Measurements from ENCODE around the gene WRAP73.
"Not testable (repeated sequence)": the region's sequence is repeated elsewhere in the genome, so short reads cannot be mapped to it uniquely, and the experiment has no call there.

The WRAP73 gene

DNA sequence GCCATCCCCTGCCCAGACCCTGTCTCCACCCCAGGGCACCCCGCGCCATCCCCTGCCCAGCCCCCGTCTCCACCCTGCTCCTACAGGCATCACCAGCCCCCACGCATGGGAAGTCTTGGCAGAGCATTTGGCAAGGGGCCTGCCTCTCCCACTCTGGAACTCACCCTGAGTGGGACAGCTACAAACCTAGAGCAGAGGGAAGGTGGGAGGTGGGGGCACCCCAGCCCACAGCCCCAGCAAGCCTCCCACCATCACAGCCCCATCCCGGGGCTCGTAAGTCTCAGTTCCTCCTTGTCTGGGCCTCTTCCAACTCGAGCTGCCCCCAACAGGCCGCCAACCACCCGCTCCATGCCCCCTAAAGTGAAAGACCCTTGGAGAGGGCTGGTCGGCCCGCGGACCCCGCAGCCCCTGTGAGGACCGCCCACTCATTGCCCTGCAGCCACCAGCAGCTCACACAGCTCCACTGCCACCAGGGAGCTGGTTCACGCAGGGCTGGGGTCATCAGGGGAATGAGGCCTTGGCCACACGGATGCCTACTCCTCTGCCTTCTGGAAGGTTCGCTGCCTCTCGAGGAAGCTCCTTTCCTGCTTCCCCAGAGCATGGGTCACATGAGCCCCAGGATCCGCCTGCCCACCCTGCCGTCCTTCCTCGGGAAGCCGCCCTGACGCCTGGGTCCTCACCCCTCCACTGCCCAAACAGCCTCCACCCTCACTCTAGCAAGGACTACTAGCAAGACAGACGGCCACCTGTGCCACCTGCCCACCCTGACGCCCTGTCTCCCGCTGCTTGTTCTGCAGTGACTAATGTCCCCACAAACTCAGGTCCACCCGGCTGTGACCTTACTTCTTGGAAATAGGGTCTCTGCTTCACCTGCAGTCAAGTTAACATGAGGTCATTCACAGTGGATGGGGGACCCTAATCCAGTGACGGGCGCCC lies 53.0 kb downstream of the WRAP73 start:
- no peak for DNase-seq (ENCODE audit: low spot score)

DNA sequence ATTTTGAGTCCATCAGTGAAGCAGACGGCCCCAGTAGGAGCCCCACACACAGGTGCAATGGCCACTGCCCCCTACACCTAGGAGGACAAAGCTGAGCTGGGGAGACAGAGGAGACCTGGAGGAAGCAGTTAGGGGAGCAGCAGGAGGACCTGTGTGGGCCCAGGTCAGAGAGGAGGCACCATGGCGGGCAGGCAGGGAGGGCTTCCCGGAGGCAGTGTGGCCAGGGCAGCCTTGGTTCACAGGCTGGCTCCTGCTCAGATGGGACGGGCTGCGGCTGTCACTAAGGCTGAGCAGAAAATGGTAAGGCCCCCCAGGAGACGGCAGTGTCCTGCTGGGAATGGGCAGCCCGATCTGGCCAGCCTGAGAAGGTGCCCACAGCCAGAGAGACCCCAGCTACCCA lies 54.0 kb downstream of the WRAP73 start:
- DNase-seq (ENCODE audit: low spot score) = no peak

DNA sequence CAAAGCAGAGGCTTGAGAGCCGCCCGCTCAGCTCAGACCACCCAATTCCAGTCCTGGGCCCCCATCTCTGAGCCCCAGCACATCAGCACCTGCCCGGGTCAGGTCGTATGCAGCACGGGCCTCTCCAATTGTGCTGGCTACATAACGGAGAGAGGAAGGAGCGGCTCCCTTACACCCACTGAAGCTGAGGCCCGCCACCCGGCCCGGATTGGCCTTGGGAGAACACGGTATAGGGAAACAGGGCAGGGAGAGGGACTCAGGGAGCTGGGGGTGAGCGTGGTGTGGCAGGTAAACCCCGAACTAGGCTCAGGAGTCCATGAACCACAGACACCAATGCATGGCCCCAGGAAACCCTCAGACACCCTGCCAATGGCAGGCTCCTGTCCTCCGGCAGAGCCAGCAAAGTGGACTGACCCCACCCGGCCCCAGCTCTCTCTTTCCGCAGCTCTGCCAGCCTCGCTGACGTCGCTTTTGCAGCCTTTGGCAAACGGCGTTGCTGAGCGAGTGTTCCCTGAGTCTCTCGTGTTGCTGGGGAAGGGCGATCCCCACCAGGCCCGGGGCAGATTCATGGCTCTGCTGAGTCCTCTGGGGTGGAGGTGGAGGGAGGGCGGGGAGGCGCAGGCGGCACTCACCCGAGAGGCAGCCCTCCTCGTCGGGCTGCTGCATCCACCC lies 55.1 kb downstream of the WRAP73 start:
- DNase-seq (ENCODE audit: low spot score) = no peak

DNA sequence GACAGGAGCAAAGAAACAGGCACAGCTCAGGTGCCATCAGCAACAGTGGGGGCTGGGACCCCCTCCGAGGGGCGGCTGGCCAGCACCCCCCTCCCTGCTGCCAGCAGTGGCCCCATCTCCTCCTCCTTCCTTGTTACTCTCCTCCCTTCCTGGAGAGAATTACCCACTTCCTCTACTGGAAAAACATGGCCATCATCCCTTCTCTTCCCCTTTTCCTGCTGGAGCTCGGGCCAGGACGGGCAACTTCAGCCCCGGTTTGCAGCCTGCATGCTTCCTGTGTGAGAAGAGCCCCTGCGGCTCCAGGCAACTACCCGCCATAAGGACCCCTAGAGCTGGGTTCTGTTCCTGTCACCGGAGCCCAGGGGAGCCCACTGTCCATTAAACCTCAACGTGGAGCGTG lies 56.2 kb downstream of the WRAP73 start:
- no peak for DNase-seq (ENCODE audit: low spot score)

DNA sequence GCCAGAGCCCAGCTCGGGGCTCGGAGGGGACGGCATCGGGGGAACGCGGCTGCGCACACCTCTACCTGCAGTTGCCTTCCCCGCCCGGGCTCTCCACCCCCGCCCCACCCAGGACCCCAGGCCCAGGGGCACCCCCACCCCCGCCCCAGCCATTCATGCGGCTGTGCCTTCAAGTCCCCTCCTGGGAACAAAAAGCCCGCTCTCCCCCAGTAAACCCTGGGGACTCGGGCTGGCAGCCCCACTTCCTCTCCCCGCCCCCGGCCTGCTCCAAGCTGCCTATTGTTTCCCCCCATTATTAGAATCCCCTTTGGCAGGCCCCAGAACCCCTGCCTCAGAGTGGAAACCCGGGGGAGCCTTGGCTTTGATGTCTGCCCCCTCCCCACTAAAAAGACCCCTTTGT lies 56.6 kb downstream of the WRAP73 start:
- no peak for DNase-seq (ENCODE audit: low spot score)

DNA sequence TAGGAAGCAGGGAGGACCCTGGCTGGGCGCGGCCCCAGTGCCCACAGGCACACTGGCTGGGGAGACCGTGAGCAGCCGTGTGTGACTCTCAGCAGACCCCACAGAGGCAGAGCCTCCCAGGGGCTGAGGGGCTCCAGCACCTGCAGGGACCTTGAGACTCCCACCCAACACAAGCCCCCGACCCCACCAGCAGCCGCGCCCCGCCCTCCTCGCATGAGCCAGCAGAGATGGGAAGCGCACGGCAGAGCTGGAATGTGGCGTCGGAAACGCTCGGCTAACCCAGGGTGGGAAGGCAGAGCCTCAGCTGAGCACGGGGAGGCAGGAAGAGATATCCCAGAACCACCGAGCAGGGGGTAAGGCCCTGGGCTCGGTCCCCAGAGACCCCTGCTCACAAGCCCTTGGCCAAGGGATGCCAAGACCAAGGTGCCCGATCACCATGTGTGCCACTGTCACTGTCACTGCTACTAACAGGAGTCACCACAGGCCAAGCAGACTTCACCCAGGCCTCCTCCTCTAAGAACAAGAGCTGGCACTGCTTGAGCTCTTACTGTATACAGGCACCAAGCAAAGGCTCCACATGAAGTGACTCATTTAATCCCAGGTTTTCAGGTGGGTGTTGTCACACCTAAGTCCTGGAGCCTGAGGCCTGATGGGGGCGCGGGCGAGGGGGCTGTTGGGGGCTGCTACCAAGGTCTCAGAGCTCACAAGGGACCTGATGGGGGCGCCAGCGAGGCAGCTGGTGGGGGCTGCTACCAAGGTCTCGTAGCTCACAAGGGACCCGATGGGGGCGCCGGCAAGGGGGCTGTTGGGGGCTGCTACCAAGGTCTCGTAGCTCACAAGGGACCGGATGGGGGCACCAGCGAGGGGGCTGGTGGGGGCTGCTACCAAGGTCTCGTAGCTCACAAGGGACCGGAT lies 58.7 kb downstream of the WRAP73 start:
- DNase-seq (ENCODE audit: low spot score) = no peak

DNA sequence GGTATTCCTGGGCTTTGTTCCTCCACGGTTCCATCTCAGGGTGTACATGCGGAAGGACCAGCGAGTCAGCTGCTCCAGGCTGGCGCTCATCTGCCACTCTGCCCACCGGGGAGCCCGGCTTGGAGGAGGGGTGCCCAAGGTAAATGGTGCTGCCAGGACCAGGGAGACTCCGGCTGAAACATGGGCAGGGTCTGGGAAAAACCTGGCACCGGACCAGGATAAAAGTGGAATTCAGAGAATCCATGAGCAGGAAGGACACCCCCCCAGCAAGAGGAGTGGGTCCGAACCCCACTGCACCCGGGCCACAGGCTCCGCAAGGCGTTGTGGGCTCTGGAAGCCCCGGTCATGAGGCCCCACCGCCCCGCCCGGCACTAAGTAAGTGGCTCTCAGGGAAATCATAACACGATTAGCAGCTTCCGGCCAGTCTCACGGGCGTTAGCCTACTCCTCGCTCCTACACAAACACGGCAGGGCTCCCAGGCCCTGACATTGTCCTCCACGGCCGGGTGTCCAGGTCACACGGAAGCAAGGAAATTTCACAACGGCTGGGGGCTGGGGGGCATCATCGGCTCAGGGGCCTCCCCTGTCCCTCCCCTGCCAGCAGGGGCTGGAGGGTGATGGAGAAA lies 59.7 kb downstream of the WRAP73 start:
- DNase-seq (ENCODE audit: low spot score) = no peak

DNA sequence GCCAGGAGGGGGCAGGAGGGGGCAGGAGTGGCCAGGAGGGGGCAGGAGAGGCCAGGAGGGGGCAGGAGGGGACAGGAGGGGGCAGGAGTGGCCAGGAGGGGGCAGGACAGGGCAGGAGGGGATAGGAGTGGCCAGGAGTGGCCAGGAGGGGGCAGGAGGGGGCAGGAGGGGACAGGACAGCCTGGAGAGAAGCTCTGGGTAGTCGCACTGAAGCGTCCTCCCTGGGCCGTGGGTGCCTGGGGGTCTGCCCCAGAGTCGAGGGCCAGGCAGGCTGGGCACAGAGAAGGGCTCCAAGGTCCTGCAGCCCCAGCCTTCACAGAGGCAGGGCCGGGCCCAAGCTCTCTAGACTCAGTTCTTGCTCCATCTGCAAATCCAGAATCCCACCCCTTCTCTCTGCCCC lies 61.5 kb downstream of the WRAP73 start:
- no peak for DNase-seq (ENCODE audit: low spot score)

DNA sequence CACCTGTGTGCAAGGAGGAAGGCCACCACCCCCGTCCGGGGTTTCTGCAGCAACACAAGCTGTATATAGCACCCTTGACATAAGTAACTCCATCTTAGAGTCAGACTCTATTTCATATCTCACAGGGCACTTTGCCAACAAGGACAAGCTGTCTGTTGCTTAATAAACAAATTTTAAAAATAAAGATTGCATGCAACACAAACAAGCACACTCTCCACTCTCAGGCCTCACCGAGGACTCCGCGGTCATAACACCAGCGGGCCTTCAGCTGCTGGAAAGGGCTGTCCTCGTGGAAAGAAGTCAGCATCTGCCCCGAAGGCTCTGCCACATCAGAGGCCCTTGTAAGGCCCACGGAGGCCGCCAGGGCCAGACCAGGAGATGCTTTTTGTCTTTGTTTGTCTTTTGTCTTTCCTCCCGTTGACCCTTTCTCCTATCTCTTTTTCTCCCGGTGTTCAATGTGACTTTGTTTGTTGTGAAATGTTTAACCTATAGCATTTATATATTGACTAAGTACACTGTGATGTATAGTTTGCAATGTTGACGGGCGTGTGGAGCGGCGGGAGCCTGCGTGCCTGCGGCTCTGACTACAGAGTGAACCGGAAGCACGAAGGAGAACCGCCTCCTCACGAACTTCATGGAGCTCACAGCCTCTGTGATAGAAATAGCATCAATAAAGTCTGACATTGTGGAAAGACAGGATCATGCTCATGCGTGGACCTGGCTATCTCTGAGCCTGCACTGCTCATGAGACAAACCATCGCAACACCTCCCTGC lies 62.7 kb downstream of the WRAP73 start:
- DNase-seq (ENCODE audit: low spot score) = peak; percentile 37

DNA sequence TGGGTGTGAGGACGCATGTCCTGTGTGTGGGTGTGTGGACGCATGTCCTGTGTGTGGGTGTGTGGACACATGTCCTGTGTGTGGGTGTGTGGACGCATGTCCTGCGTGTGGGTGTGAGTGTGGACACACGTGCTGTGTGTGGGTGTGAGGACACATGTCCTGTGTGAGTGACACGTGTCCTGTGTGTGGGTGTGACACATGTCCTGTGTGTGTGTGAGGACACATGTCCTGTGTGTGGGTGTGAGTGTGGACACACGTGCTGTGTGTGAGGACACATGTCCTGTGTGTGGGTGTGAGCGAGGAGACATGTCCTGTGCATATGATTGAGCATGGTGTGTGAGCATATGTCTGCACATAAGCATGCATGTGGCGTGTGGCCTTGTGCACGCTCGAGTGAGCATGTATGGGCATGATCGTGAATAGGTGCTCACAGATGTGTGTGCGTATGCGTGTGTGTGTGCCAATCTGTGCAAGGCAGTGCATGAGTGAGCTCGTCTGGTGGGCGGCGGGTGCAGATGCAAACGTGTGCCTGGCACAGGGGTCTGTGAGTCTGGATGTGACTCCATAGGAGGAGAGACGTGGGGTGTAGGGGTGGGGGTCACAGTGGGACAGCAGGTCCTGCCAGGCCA lies 63.8 kb downstream of the WRAP73 start:
- no peak for DNase-seq (ENCODE audit: low spot score)

DNA sequence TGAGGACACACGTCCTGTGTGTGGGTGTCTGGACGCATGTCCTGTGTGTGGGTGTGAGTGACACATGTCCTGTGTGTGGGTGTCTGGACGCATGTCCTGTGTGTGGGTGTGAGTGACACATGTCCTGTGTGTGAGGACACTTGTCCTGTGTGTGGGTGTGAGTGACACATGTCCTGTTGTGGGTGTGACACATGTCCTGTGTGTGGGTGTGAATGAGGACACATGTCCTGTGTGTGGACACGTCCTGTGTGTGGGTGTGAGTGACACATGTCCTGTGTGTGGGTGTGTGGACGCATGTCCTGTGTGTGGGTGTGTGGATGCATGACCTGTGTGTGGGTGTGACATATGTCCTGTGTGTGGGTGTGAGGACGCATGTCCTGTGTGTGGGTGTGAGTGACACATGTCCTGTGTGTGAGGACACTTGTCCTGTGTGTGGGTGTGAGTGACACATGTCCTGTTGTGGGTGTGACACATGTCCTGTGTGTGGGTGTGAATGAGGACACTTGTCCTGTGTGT lies 64.5 kb downstream of the WRAP73 start:
- DNase-seq (ENCODE audit: low spot score) = not testable (repeated sequence)

DNA sequence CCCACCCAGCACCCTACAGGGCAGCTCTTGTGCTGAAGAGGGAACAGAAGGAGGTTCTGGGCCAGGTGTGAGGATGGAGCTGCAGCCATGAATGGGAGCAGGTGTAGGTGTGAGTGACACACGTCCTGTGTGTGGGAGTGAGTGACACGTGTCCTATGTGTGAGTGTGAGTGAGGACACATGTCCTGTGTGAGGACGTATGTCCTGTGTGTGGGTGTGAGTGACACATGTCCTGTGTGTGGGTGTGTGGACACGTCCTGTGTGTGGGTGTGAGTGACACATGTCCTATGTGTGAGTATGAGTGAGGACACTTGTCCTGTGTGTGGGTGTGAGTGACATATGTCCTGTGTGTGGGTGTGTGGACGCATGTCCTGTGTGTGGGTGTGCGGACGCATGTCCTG lies 65.0 kb downstream of the WRAP73 start:
- no peak for DNase-seq (ENCODE audit: low spot score)

DNA sequence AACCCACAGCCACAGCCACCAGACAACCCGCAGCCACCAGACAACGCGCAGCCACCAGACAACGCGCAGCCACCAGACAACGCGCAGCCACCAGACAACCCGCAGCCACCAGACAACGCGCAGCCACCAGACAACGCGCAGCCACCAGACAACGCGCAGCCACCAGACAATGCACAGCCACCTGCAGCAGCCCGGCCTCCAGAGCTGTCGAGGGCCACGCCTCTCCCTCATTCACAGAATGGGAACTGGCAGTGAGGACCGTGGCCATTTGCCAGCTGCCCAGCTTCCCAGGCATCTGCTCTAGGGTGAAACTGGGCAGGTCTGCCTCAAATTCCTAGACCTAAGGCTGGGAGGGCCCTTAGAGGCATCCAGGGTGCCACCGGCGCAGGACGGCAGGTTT lies 66.2 kb downstream of the WRAP73 start:
- DNase-seq (ENCODE audit: low spot score) = not testable (repeated sequence)

DNA sequence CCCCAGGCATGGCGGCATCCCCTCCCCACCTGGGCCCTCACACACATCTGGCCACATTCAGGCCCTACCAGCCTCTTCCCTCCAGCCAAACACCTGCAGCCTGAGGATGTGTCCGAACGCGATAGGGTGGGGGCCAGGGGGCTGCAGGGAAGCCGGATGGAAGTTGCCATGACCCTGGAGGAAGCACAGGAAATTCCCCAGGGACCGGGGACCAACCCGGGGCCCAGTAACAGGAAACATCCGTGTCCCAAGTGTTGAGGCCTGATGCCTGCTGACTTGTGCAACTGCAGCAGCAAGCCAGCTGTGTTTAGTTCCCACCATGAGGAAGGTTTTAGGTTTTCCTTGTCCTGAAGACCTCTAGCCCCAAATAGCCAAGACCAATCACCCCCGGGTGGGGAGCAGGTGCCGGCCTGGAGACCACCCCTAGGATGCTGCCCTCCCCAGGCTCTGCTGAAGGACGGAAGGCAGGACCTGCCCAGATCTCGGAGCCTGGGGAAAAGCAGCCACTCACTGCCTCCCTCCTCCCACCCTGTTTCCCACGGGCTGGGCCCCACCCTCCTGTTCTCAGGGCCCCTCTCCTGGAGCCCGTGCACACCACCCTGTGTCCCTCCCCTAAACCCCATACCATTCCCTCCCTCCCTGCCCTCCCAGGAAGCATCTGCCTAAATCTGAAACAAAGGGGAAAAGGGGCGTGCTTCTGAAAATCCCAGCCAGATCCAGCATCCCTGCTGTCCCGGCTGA lies 68.4 kb downstream of the WRAP73 start:
- DNase-seq (ENCODE audit: low spot score) = no peak
